GM04504 (cell line): ENCODE results near the gene TES.

ENCODE experiments used
- DNase-seq: peaks from one replicate; pipeline ENCODE4 v3.0.0-alpha.2; 2012; ENCODE audit warnings: low read depth

TES gene

DNA sequence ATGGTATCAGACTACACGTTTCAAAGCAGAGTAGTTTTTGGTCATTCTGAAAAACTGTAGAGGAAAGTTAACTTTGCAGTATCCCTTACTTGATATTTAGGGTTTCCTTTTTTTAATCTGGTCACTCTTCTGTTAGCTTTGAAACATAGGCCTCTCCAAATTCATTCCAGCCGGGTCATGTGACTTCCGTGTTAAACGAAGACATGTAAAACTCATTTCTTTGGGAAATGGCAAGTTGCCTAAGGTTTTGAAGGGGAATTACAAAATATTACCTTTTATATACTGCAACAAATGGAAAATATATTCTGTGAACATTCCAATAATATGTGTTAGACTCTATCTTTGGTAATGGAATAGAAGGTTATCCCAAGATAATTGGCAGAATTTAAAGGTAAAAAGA lies 9.5 kb downstream of the TES start:
- no peak for DNase-seq

DNA sequence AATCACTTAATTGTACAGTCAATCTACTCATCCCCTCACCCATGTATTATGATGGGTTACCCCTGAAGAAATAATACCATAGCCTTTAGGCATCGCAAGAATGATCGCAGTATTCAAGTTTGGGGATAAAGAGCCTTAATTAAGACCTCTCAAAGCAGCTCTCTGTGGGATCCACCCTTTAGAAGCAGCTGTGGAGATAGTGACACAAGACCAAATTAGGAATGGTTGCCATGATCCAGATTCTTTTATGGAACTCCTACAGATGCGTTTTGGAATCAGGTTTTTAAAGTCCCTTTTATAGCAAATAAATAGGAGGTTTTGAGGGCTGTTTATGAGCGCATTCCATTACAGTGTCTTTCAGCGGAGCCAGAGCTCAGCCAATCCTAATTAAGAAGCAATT lies 12.2 kb downstream of the TES start:
- peak; percentile 48 for DNase-seq

DNA sequence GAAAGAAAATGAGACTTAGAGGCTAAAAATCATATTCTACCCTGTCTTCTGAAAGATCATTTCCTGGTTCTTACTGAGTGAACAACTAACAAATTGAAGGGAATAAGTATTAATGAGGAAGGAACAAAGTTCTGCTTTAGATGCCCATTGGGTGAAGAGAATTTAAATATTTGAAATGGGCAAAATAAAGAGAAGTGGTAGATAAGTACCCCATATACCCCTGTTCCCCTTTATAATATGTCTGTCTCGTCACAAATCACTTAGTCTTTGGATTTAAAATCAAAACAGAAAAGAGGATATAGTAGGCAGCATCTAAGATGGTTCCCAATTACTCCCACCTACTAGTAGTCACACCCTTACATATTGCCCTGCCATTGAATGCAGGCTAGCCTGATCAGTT lies 13.2 kb downstream of the TES start:
- DNase-seq: no peak

DNA sequence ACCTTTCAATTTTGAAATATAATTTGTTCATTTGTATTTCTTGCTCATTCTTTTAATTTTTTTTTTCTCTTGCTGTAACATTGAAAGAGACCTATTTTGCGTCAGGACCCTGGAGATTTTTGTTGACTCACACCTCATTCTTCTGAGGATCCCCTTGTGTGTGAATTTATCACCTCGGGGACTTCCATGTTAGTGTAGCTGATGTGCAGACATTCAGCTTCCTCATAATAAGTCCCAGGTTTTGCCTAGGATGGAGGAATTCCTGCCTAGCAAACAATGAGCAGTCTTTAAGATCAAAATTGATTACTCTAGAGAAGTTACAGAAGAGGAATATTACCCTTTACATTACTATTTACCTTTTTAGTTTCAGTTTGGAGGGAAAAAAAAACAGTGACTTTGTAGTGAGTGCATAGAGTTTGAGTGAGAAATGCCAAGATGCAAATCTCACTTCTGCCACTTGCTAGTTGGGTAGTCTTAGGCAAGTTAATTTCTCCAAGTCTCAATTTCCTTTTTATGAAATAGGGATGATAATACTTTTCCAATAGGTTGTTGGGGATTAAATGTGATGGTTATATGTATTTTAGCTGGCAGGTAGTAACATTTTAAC lies 14.3 kb downstream of the TES start:
- no peak for DNase-seq

DNA sequence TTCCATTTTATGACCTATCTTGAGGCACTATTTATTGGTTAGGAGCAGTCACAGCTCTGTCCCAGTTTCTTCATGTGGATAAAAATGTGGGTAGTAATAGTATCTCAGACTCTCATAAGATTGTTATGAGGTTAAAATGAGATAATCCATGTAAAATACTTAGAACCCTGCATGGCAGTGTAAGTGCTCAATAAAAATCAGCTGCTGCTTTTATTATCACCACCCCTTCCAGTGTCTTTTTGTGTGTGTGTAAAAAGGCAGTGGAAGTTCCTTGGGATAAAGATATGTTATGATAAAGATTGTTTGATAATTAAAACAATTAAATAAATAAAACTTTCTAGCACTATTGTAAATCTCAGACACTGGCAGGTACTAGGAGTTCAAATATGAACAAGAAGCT lies 15.5 kb downstream of the TES start:
- no peak for DNase-seq

DNA sequence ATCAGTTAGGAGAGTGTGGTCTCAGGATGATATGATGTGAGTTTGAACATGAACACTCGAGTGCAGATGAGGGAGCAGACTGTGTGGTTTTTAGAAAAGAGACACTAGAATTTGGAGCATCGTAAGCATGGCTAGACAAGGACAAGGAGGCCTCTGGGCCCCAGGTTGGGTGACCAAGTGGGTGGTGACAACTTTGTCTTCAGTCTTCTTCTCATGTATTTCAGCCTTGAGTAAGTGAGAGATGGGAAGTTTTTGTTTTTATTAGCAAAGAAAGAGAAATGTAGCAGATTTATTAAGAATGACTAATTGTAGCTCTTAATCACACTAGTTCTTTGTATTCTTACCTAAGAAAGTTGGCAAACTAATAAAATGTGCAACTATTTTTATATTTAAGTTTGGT lies 16.3 kb downstream of the TES start:
- no peak for DNase-seq

DNA sequence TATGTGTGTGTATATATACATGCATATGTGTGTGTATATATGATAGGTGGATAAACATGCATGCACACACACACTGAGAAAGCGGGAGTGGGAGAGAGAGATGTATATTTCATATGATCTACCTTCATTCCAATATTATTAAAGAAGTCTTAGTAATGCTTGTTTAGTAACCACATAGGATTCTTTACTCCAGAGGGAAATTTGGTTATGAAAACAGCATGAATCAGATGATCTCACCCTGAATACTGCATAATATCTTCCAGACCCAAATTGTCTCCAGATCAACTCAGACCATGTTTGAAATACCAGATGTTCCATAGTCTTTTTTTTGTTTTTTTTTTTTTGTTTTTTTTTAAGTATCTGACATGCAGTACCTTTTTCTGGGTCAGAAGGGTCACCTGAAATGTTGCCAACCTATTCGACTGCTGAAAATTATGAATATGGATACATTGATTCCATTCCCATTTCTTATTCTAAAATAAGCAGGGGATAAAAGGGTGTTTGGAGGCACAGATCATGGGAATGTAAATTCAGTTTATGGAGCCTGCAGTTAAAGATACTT lies 17.4 kb downstream of the TES start:
- DNase-seq: peak; percentile 74

DNA sequence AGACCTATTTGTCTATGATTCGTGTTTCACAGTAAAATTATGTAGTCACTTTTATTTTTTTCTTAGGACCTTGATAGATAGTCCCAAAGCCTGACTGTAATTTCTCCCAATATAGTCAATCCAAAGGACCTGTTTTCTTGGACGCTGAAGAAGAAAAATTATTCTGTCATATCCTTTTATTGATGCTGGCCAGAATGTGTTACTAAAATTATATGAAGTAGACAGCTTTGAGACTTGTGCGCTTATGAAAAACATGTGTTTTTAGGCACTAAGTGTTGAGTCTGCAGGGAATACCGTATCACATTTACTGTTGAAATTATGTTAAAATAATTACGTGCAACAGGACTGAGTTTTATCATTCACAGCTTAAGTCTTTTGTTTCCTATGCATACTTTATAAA lies 17.9 kb downstream of the TES start:
- DNase-seq: no peak

DNA sequence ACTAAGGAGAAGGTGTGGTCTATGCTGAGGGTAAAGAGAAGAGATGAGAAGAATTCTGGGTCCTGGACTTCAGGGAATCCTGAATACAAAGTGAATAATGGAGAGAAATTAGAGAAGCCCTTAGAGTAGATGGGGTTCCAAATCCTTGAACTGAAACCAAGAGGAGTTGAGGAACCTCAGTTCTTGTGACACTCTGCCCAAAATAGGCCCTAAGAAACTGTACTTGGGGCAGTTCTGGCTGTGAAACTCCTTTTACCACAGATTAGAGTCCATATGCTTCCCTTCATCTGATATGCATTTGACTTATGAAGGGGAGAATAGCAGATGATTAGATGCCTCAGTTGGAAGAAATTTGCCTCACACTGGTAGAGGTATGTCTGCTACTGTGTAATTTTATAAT lies 19.0 kb downstream of the TES start:
- no peak for DNase-seq

DNA sequence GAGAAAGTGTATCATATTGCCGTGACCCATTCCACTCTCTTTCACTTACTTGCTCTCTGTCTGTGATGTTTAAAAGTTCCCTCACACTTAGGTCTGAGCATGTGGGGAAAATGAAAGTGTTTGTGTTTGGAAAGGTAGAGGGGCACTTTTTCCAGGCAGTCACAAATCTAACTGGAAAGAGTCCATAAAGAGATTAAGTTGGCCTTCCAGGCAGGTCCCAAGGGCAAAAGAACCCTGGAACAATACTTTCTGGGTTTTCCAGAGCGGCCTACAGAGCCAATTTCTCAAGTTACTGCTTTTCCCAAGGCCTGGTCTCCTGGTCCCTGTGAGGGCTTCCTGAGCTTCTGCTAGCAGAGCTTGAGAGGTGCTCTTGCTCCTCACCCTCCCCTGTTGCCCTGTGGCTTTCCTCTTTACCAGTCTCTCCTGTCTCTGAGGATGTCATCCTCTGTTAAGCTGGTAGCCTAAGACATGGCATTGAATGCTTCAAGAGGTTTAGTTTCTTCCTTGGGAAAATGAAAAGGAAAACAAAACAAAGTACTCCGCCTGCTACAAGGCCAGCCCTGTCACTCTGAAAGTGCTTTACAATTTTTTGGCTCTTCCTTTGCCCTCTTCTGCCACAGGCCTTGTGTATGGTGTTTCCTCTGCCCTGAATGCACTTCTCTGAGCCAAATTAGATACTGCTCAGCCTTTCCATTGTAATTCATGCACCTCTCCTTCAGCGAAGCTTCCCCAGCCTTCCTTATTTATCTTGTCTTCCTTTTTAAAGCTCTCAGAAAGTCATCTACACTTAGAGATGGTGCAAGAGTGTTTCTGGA lies 20.1 kb downstream of the TES start:
- DNase-seq: no peak

DNA sequence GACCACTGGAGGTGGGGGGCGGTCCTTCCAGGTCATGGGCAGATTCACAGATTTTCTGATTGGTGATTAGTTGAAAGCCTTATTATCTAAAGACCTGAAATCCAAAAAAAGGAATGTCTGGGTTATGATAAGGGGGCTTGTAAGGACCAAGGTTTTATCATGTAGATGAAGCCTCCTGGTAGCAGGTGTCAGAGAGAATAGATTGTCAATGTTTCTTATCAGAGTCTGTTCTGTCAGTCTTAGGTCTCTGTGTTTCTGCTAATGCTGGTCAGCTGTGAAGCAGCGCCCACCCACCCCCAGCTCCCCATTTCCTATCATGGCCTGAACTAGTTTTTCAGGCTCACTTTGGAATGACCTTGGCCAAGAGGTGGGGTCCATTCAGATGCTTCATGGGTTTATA lies 21.2 kb downstream of the TES start:
- no peak for DNase-seq

DNA sequence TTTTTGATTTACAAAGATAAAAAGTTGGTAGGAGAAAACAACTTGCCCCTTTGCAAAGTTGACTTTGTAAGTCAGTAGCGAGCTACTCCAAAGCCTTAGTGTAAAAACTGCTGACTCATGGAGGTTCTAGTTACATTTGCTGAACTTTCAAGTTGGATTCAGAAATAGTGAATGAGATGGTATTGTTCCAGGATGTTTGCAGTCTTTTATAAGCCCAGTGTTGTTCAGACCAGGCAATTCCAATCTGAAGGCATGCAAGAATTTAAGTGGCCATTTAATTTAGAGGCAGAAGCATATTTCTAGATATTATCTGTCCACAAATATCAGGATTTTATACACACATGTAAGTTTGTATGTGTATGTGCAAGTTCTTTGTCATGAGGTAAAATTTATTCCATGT lies 21.6 kb downstream of the TES start:
- no peak for DNase-seq

DNA sequence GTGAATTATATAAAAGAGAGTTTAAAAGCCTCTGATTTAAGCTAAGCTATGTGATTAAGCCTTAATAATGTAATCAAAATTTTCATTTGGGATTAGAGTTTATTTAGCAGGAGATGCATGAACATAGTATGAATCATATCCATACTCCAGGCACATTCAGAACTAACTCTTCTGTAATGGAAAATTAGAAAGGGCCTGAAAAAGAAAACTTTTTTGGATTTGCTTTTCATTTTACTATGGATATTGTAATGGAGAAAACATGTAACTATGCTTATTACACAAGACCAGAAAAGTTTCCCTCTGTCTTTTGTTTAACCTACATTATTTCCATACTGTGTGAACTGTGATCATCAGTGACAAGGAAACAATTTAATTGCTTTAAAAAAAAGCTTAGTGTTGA lies 22.0 kb downstream of the TES start:
- DNase-seq: no peak

DNA sequence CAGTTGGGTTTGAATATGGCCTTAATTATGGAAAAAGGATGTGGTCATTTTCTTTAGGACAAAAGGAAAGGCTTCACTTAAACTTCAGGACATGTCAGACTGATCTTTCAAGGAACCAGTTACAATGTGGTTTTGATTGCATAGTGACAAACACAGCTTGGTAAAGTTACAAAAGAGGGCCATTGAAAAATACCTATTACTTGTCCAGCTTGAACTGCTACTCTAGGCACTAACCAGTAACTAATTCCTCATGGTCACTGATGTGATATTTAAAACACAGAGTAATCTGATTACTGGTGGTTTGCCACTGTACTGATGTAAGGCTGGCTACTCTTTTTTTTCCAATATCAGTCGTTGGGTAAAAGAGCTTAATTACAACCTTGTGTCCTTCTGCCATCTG lies 22.6 kb downstream of the TES start:
- DNase-seq: no peak

DNA sequence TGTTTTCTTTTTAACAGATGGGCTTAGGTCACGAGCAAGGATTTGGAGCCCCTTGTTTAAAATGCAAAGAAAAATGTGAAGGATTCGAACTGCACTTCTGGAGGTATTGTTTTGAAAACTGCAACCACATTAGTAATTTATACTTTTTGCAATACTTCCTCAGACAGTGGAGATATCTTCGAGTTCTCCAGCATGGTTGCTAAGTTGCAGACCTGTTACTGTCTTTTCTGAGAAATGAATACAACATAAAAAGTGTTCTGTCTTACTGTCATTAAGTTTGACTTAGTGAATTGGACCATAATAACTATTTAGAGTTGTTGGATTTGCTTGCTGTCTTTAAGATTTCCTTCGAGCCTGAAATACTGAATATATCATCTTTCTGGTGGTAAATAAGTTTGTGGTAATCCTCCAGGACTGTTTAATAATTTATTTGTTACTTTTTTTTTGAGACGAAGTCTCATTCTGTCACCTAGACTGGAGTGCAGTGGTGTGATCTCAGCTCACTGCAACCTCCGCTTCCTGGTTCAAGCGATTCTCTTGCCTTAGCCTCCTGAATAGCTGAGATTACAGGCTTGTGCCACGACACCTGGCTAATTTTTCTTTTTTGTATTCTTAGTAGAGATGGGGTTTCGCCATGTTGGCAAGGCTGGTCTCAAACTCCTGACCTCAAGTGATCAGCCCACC lies 24.3 kb downstream of the TES start:
- no peak for DNase-seq

DNA sequence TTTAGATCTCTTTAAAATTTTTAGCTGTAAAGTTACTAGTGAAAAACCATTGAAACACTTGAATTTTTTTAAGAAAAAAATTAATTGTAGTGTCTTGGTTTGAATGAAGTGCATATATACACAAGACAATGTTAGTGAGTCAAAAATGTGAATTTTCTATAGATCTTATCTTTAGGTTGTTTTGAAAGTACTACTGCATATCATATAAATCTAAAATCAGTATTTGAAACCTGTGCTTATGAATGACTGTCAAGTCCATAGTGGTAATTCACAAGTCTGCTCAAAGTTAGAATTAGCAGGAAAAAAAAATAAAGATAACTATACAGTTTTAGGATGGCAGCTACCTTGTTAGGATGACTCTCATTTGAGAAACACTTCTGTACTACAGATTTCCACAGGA lies 25.0 kb downstream of the TES start:
- DNase-seq: no peak

DNA sequence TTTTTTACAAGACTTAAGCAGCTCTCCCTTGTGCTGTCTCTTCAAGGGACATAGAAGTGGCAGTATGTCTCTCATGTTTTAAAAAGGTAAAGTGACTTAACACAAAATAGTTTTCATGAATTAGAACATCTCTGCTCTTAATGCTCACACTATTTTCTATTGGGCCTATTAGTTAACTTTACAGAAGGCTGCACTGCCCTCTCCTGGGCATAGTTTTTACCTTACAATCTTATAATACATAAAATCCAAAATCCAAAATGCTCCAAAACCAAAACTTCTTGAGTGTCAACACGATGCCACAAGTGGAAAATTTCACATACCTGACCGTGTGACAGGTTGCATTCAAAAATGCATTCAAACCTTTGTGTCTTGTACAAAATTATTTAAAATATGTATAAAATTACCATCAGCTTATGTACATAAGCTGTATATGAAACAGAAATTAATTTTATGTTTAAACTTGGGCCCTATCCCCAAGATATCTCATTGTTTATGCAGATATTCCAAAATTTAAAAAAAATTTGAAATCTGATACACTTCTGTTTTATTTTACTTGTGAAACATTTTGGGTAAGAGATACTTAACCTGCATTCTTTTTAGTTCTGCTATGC lies 25.8 kb downstream of the TES start:
- DNase-seq: no peak

DNA sequence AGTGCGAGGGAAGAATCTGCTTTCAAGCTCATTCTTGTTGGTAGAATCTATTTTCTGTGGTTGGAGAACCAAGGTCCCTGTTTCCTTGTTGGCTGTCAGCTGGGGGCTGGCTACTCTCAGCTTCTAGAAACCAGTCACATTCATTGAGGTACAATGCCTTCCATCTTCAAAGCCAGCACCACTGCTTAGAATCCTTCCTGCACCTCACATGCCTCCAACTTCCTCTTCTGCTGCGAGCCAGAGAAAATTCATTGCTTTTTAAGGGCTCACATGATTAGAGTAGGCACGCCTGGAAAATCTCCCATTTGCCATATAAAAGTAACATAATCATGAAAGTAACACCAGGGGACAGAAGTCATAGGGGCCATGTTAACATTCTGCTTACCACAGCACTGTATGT lies 28.7 kb downstream of the TES start:
- DNase-seq: no peak

DNA sequence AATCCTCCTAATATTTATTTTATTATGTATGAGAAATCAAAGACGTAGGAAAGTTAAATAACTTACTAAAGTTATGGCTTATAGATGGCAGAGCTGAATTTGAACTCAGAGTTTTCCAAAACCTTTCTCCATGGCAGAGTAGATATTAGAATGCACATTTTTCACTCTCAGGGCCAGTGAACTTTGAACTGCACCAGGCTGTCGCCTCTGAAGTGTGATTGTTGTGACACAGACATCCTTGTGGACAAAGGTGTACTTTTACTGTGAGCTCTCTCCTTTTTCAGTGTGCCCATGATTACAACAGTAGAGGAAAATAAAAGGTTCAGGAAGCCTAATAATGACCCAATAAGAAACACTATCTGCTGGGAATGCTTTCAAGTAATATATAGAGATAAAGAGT lies 29.1 kb downstream of the TES start:
- DNase-seq: no peak

DNA sequence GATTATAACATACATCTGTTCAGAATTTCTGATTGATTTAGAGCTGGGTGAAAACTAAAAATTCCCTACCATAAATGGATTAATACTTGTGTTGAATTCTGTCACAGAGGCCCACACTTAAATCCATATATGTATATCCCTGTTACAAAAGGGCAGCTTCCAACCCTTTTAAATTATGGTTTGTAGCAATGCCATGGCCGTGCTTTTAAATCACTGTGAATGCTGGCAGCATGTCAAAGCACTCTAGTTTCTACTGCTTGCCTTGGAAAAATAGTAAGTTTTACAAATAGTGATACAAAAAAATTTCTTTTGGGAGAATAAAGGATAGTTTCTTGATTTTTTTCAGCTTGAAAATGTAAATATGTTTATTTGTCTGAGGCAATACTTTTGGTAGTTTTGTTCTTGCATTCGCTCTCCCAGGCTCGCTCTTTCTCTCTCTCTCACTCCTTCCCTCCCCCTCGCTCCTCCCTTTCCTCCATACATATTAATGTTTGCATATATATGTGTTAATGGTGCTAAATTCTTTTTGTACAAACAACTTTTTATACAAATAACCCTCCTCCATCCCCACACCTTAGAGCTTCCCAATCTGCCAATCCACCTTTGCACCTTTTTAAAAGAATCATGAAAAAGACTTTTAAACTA lies 29.8 kb downstream of the TES start:
- DNase-seq: no peak

DNA sequence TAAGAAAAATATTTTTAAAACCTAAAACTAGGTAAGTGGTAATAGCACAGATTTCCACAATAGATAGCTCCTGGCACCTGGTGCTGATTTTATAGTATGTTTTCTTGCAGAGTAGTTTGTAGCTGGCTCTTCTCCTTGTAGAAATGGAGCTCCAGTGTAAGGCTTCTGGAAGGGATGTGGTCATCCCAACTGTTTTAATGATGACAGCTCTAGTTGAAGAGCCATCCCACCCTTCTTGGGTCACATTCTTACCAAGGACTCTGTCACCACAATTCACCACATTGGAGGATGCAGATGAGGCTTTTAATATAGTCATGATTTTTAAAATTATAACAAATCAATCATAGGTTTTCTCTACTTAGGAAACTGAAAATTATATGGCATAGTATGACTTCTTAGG lies 31.0 kb downstream of the TES start:
- DNase-seq: no peak

DNA sequence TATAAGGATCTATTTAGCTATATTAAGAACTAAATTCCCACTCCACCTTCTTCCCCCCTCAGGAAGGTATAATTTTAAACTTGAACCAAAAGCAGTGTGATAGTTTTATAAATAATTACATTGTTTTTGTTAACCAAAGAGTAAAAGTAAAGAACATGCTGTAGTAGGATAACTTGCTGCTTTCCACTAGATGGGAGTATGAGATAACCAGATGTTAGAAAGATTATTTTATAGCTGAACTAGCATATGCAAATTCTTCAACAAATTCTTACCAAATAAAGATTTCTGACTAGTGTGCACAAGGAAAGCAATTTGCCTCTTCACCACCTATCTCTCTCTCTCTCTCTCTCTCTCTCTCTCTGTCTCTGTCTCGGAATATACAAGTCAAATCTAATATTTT lies 31.8 kb downstream of the TES start:
- no peak for DNase-seq
